Lower leg skin (tissue), 4 donors: ENCODE data around the gene FAM186B. TPM values are rescaled to one million over a fixed set of nuclear protein-coding genes. Genes with fewer than 3 reads are reported as not detected.
A peak's percentile ranks its signal among the peaks of the same experiment; 100 is the strongest.

ENCODE experiments used
- DNase-seq, 2 donors: peaks; one replicate each; pipeline ENCODE4 v3.0.0-alpha.2; 2019; ENCODE audit warnings: low spot score in 2 of 2
- H3K4me3 ChIP-seq: fragments of 200-600 bp; sonication (generic); 2 replicates; pipeline ENCODE4 v1.5.1; 2017; ENCODE audit warnings: mild to moderate bottlenecking, low read depth; ENCODE audit not compliant: poor library complexity, severe bottlenecking
- POLR2A ChIP-seq, 2 donors: fragments of 450-650 bp; IDR thresholded peaks; one replicate each; pipeline ENCODE4 v1.6.1; 2016 to 2017; ENCODE audit warnings: antibody characterized with exemption in 2 of 2, mild to moderate bottlenecking in 1 of 2, moderate library complexity in 1 of 2
- WGBS, 2 donors: methylation state at CpG; one replicate each; pipeline ENCODE4 v1.1.5; 2018; 5-methylcytosine and 5-hydroxymethylcytosine counted together
- intact Hi-C: fragments of 100-400 bp; cut with DNase I; formaldehyde crosslinking; loops from one replicate; pipeline ENCODE4 v1.15.0; 2023; ENCODE audit warnings: low total_unique reads
- total RNA-seq, 4 donors: library from RNA; depleted of rRNA; stranded (reverse); fragments of >200 nt; gene quantifications; one replicate each; pipeline ENCODE4 v1.1.0, GENCODE V29; 2016
- TF ChIP-seq, protein P1 (sequence below), 3 donors: fragments of 450-650 bp; IDR thresholded peaks; one replicate each; pipeline ENCODE4 v1.5.1; 2016; ENCODE audit warnings: antibody characterized with exemption in 3 of 3, mild to moderate bottlenecking in 3 of 3, moderate library complexity in 2 of 3

FAM186B gene
- total RNA-seq, 4 donors from 2014 or later = 0.21 to 1.1 (median 0.57) TPM

DNA sequence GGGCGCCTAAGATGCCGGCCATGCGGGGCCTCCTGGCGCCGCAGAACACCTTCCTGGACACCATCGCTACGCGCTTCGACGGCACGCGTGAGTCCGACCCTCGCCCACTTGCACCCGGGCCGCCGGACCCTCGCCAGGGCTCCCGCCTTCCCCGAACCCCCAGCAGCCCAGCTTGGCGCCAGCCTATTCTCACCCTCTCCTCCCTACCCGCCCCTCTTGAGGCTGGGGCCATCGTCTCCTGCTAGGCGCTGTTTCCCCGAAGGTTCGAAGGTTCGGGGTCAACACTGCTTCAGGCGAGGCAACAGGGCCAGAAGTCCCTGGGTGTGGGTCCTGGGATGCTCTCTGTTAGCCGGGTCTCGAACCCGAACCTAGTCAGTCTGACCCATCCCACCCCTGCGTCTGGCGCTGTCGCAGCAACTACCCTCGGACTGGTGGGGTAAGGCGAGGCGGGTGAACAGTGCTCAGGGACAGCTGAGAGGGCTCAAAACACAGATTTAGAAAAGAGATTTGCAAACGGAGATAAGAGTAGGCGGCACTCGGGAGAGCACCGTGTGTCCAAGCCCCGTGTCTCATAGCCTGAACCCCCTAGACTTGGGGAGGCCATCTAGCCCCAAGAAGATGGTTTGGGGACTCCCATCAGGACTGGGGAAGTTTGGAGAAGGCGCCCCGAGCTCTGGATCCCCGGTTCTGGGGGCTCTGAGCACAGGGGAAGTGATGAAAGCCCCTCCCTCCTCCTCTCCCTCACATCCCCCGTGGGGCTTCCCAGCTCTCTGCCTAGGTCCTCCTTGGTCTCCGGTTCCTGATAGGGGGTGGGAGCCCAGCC, 65.8 kb downstream of the FAM186B start:
- no peak for TF ChIP-seq POLR2A (IDR thresholded peaks at IDR 0.05)
- TF ChIP-seq, protein P1, sequence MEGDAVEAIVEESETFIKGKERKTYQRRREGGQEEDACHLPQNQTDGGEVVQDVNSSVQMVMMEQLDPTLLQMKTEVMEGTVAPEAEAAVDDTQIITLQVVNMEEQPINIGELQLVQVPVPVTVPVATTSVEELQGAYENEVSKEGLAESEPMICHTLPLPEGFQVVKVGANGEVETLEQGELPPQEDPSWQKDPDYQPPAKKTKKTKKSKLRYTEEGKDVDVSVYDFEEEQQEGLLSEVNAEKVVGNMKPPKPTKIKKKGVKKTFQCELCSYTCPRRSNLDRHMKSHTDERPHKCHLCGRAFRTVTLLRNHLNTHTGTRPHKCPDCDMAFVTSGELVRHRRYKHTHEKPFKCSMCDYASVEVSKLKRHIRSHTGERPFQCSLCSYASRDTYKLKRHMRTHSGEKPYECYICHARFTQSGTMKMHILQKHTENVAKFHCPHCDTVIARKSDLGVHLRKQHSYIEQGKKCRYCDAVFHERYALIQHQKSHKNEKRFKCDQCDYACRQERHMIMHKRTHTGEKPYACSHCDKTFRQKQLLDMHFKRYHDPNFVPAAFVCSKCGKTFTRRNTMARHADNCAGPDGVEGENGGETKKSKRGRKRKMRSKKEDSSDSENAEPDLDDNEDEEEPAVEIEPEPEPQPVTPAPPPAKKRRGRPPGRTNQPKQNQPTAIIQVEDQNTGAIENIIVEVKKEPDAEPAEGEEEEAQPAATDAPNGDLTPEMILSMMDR (IDR thresholded peaks at IDR 0.05) = no peak
- no peak overlapping the region for H3K4me3 ChIP-seq
- DNase-seq = peak in 1 of 2 donors; percentile 83
- intact Hi-C loops = no loop called here
- 16 to 19% methylated on average over 44 to 47 of the region's 47 CpGs for WGBS, 2 donors

DNA sequence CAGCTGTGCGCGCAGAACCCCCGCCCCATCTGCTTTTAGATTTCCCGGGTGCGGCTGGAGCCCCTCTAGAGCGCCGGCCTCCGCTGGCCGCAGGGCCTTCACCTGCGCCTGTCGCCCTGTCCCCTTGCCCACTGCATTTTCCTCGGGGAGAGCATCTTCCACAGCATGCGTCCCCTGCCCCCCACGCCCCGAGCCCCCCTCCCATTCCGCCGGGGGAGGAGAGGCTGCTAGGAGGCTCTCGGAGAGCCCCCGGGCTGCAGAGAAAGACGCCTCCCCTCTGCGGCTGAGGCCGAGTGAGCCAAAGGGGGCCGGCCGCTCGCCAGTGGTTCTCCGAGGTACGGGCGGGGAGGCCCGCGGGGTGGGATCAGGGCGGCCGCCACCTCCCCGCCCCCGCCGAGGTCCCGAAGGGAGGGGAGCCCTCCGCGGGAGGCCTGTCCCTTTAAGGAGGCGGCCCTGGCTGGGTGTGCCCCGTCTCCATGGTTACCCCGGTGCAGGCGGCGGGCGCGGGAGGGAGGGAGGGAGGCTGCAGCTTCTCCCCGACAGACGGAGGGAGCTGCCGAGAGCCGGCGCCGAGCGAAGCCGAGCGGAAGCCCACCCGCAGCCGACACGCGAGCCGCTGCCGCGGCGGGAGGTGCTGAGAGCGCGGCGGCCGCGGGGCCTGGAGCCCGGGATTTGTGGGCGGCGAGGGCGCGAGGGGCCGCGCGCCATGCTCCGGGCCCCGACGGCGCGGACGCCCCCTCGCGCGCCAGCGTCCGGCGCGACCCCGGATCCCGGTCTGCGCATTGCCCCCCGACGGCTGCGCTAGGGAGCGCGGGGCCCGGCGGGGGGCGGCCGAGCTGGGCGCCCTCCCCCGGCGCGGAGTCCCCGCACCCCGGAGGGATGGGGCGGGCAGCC, 66.7 kb downstream of the FAM186B start, which contains the start of gene KCNH3:
Gene KCNH3 (plus strand): TSS at position 521 of the 894 bp plus-strand sequence. CDS start 387 bp downstream, outside the sequence.
- WGBS, 2 donors = 0% methylated on average over 14 to 49 of the region's 107 CpGs
- no peak for TF ChIP-seq POLR2A (IDR thresholded peaks at IDR 0.05)
- TF ChIP-seq, protein P1 (IDR thresholded peaks at IDR 0.05) = no peak
- DNase-seq = peak; percentile 77 to 96
- H3K4me3 ChIP-seq = peak within 1 kb of the TSS; percentile 22
- intact Hi-C loops = no loop called here

DNA sequence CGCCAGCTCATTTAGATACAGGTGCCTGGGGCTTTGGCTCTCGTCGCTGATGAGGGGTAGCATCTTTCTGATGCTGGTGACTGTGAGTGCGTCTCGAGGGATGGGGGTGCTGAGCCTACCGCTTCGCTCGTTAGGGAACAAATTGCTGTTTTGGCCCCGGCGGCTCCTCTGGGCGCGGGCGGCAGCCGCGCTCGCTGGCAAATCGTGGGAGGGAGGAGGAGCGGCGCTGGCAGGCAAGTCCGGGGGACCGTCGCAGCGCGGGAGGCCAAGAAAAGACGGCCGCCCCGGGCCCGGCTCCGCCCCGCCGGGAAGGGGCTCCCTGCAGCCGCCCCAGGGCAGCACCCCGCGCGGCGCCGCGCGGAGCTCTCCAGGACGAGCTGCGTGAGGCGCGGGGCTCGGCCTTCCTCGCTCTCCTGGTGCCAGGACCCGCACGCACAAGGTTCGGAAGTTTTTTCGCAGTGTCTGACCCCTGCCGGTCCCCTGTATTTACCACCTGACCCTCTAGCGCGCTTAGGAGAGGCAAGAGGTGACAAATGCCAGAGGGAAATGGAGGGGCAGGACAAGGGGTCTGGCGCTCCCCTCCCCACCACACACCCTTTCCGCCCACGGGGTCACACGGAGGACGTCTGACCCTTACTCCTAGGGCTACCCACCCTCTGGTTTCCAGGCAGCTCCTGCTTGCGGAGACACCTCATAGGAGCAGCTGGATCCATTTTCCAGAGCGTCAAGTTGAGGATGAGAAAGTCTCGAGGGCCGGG, 67.5 kb downstream of the FAM186B start:
- peak in 1 of 2 donors; percentile 80 for DNase-seq
- WGBS, 2 donors = 0 to 1% methylated on average over 19 to 21 of the region's 61 CpGs

More for the DNA sequence above, 67.5 kb downstream of the FAM186B start:
- intact Hi-C loops = no loop called here
- peak overlapping the region; percentile 22 for H3K4me3 ChIP-seq
- TF ChIP-seq POLR2A (IDR thresholded peaks at IDR 0.05) = no peak
- TF ChIP-seq, protein P1 (IDR thresholded peaks at IDR 0.05) = no peak

Other genes with a start within 250 kb of the FAM186B start
- 10 to 100 TPM; 14.0 to 26.5 (median 19.6) TPM for gene SPATS2, start 238.2 kb downstream of the FAM186B start, total RNA-seq
- gene KCNH3, start 66.6 kb downstream of the FAM186B start, total RNA-seq = 1 to 10 TPM in 1 of 4 donors, under 1 TPM in 1, not detected in 2; 0.17 to 1.1 TPM
- gene MCRS1, start 37.5 kb downstream of the FAM186B start, total RNA-seq = 10 to 100 TPM; 38.5 to 53.8 (median 41.5) TPM
- gene PRPF40B, start 17.9 kb upstream of the FAM186B start, total RNA-seq = 10 to 100 TPM; 15.6 to 22.2 (median 17.5) TPM
- 10 to 100 TPM in 1 of 4 donors, 1 to 10 TPM in 3; 4.3 to 12.5 (median 6.9) TPM for gene FMNL3, start 101.8 kb upstream of the FAM186B start, total RNA-seq
- 100 to 1,000 TPM; 238 to 407 (median 319) TPM for gene TMBIM6, start 135.9 kb upstream of the FAM186B start, total RNA-seq
- 10 to 100 TPM in 1 of 4 donors, 1 to 10 TPM in 3; 6.1 to 12.9 (median 9.0) TPM for gene NCKAP5L, start 222.8 kb upstream of the FAM186B start, total RNA-seq
- gene BCDIN3D, start 237.5 kb upstream of the FAM186B start, total RNA-seq = 1 to 10 TPM; 3.2 to 7.4 (median 6.3) TPM